HG03025 (cell line): ENCODE data around the gene OR5B3.
"Not testable (repeated sequence)": the region's sequence is repeated elsewhere in the genome, so short reads cannot be mapped to it uniquely, and the experiment has no call there.

Experiments used
- ATAC-seq: cut with Tn5 transposase; IDR thresholded peaks from one replicate; pipeline ENCODE4 v1.9.1; 2021; ENCODE audit warnings: mild to moderate bottlenecking, moderate library complexity; ENCODE audit not compliant: unreplicated experiment, low FRiP score

OR5B3 gene

DNA sequence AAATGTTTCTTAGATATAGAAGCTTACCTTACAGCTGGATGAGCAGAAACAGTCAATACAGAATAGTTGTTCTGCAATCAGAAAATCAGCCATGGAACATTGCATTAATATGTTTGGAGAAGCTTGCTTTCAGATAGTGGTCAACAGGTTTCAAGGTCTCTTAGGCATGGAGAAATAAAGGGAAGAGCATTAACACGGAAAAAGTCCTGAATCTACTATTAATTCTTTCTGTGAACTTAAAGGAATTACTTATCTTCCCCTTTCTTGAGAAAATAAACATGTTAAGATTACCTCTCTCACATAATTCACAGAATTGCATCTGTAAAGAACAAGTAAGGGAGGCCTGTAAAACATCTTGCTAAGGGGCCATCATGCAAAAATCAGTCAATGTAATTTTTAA is at the start of gene OR5B3:
Gene OR5B3 (minus strand): TSS at position 101 of the 400 bp plus-strand sequence. CDS start 3,465 bp downstream, outside the sequence.
- no peak for ATAC-seq

DNA sequence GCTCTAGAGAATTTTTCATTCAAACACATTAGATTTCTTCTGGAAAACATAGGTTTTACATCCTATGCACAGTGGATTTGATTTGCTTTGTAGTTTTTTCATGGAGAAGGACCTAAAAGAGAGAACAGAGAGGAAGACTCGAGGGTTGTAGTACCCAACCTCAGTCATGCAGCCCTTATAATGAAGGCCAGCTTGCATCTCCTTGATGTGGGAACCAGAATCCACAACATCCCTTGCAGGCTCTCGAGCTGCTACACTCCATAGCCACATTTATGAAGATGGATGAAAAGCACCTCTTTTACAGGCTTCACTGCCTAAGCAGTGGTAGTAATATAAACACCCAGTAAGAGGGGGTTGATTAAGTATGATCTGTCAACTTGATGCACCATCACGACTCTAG is 44.9 kb upstream of the OR5B3 start:
- ATAC-seq = no peak

DNA sequence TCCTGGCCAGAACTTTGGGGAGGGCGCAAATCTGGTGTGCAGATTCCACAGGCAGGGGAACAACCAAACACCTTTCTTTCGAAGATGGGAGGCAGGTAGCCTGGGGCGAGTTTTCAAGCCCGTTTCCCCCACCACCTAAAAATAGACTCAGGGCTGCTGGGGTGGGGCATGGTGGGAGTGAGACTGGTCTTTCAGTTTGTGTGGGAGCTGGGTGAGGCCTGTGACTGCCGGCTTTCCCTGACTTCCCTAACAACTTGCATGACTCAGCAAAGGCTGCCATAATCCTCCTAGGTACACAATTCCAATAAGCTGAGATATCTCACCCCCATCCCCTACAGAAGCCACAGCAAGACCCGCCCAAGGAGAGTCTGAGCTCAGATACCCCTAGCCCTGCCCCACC is 39.6 kb upstream of the OR5B3 start:
- ATAC-seq = no peak

DNA sequence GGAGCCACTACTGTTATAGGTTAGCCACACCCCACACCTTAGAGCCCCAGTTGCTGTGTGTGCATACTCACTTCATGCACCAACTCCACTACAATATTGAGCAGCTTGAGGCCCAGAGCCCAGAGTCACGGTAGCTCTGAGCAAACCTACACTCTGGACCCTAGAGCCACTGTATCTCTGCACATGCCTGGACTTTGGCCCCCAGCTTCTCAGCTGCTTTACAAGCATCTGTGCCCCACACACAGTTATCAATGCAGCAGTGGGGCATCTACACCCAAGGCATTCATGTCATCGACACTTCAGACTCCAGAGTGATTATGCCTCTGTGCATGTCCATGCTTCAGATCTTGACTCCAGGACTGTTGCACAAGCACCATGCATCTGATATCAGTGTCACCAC is 37.6 kb upstream of the OR5B3 start:
- no peak for ATAC-seq

DNA sequence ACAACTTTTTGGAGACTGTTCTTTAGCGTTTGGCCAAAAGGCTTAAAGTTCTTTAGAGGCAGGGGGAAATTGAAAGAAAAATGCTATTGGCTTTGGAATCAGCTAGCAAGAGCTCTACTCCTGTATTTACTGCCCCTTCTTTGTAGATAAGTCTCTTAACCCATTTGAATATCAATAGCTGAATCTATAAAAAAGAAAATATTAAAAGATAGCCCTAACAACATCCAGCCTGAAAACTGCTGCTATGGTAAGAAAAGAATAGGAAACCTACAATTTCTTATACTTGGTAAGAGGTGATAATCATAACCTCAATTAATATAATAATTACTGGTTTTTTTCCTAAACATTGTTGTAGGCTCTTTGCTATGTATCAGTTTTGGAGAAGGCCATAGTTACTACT is 35.5 kb upstream of the OR5B3 start, which contains the start of gene OR5B12:
Gene OR5B12 (minus strand): TSS at position 101 of the 400 bp plus-strand sequence. CDS start 2,085 bp downstream, outside the sequence.
- no peak for ATAC-seq

DNA sequence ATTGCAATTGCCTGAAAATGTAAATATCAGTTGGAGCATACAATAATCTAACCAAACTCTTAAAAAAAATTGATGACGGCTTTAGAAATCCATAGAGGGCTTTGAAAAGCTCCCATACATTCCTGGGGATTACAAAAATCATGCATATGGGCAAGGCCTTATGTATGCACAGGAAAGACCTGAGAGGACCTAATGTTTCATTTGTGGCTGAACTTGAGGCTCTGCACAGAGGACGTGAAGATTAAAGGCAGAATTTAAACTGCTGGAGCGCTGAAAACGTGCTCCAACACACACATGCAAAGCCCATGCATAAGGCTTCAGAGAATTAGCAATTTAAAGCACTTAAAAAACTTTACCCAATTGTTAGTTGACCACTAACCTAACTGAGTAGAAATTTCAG is 31.8 kb upstream of the OR5B3 start:
- no peak for ATAC-seq

DNA sequence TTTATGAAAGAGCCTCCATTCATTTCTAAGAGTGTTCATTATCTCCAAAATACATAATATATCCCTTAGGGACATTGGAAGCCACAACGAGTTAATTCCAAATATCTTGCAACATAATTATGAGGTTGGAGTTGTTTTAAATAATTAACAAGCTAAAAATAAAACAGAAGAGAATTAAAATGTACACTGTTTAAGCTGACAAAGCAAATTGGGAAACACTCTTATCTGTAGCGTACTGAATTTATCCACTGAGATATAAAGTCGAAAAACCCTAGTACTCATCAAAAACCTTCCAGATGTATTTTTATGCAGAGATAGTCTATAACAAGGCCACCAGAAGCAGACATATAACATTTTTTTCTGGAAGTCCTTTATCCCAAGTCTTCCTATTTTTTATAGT is 27.5 kb upstream of the OR5B3 start:
- no peak for ATAC-seq

DNA sequence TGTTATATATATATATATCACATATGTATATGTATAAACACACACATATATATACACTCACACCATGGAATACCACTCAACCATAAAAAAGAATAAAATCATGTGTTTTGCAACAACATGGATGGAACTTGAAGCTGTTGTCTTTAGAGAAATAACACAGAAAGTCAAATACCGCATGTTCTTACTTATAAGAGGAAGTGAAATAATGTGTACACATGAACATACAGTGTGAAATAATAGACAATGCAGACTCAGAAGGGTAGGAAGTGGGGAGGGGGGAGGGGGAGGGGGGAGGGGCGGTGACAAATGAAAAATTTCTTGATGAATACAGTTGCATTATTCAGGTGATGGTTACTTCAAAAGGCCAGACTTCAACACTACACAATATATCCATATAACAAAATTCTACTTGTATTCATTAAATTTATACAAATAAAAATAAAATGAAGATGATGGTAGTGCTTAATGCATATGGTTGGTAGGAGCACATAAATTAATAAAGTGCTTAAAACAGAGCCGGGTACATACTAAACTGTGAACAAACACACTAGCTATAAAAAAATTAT is 27.0 kb upstream of the OR5B3 start:
- ATAC-seq = no peak

DNA sequence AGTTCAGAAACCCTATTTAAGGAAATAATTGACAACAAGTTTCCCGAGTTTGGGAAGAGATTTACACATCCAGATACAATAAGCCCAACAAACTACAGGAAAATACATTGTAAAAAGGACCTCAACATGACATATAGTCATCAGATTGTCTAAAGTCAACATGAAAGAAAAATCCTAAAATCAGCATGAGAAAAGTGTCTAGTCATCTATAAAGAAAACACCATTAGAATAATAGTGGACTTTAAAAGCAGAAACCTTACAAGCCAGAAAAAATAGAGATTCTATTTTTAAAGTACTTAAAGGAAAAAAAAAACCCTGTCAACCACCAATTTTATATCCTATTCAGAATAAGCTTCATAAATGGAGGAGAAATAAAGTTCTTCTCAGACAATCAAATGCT is 22.6 kb upstream of the OR5B3 start:
- no peak for ATAC-seq

DNA sequence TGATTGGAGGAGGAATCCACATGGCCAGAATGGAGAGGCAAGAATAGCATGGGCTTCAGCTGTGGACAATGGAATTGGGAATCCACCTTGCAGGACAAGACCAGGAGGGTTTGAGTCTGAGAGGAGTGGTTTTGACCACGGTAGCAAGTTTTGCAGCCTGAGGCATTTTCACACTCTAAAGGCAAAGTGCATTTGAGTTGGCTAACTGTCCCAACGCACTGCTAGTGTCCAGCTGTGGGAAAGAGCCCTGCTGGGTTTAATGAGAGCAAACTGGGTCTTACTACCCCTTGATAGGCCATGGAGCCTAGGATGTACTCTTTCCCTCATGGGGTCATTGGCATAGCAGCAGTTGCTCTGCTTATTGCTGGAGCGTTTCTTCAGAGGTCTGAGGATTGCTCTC is 21.3 kb upstream of the OR5B3 start, which contains the start of gene OR5B2:
Gene OR5B2 (minus strand): TSS at position 101 of the 400 bp plus-strand sequence. CDS start 4,860 bp downstream, outside the sequence.
- no peak for ATAC-seq

DNA sequence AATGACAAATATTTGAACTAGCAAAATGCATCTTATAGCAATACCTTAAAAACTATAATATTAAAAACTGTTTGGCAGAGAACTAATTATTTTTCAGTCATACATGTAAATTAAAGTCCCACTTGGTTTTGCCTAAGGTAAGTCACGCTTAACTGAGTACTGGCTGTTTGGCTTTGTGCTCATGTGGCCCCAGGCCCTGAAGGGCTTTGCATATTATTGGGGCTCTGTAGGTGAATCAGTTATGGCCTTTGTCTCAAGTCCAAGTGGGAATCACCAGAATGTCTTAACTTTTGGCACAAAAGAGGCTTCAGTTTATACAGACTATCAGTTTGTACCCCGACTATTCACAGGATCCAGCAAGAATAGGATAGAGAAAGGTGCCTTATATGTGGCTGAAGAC is 7.1 kb downstream of the OR5B3 start:
- ATAC-seq = not testable (repeated sequence)

DNA sequence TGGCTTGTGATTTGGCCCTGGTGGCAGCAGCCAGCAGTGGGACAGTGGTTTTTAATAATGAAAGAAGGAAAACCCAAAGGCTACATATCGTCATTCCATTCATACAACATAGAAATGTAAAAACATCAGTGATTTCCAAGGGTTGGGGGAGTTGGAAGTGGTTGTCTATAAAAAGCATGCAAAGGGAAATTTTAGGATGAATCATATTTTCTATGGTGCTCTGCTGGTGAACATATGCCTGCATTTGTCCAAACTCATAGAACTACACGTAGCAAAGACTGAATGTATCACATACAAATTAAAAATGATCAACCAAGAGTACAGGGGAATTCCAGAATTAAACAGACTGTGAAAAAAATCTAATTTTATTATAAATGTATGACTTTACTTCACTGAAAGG is 11.1 kb downstream of the OR5B3 start:
- ATAC-seq = no peak

DNA sequence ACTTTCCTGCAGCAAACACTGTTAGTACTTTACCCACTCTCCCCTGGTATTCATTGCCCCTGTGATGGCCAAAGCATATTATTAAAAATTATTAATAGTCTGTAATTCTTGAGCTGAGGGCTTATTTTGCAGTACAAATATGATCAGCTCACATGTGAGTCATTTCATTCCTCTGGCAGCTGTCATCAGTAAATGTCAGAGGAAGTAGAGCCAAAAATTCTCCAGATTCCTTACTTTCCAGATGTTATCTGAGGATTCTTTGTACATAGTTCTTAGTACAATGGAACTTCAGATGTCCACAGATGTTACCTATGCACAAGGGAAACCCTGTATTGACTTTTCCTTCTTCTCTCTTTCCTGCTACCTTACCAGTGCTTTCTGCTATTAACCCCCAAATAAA is 12.5 kb downstream of the OR5B3 start:
- no peak for ATAC-seq

DNA sequence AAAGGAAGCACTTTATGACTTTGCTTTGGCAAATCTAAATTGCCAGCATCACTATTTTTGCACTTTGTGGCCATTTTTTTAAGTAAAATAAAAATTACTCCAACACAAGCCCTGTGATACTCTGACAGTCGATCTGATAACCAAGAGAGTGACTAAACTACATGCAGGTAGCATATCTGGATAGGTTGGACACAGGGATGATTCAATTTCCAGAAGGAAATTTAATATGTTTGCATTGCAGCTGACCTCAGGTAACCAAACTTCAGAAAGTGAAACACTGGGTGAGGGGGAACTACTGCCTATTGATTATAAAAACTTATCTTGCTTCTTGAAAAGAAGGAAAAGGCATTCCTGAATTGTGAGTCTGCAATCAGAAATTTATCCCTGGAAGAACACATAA is 13.9 kb downstream of the OR5B3 start:
- no peak for ATAC-seq

DNA sequence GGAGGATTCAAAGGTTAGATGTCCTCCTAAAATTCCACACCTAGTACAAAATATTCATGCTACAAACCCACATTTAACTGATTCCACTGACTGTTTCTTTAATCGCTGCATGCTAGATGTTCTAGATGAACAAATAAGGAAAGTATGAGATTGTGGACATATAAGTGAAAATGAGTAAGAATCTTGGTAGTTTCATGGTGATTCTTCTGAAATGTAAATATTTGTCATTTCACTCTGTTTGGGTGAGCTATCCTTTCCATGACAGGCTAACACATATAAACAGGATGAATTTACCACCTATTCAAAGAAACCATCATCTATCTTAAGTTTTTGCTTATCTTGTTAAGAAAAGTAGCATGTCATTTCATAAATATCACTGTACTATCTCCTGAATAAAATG is 14.8 kb downstream of the OR5B3 start:
- ATAC-seq = no peak

DNA sequence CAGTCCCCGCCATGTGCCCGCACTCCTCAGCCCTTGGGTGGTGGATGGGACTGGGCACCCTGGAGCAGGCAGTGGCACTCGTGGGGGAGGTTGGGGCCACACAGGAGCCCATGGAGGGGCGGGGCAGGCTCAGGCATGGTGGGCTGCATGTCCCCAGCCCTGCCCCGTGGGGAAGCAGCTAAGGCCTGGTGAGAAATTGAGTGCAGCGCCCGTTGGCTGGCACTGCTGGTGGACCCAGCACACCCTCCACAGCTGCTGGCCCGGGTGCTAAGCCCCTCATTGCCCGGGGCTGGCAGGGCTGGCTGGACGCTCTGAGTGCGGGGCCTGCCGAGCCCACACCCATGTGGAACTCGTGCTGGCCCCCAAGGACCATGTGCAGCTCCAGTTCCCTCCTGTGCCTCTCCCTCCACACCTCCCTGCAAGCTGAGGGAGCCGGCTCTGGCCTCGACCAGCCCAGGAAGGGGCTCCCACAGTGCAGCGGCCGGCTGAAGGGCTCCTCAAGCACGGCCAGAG is 16.1 kb downstream of the OR5B3 start:
- no peak for ATAC-seq

DNA sequence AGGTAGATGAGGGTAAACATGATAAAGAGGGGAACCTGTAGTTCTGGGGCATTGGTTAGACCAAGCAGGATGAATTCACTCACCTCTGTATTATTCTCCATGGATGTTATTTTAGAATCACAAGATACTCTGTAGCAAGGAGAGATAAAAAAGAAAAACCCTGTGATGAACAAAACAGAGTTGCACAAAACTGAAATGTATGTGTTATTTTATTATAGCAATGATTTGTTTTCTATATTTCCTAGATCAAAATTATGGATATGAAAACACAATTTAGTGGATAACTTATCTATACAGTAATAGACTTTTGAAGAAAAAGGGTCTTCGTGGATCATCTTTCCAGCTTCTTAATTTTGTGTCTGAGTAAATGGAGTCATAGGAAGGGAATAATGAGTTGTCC is 47.7 kb downstream of the OR5B3 start, which contains the start of gene OR5B17:
Gene OR5B17 (minus strand): TSS at position 101 of the 400 bp plus-strand sequence. CDS start 0 bp downstream, at position 101.
- ATAC-seq = no peak

DNA sequence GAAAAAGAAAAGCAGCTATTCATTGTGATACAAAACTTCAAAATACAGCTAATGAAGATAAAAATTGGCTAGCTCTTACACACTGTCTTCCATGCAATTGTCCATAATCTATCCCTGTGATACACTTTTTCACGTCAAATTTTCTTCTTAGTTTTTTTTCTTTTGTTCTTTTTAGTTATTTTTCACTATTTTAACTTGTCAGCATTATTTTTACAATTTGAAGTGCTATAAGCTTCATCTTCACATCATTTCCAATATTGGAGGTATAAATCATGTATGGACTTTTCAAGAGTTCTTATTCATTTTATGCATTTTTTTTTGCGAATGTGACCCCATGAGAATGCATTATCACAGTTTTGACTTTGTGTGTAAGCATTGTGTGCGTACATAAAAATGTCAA is 51.9 kb downstream of the OR5B3 start:
- ATAC-seq = no peak
